Activated naive CD4-positive, alpha-beta T cell (primary cell): Measurements from ENCODE around the gene CGNL1.

Experiments used
- DNase-seq, 4 experiments: peaks; one replicate each; lab custom pipeline; 2025; lab: John Stamatoyannopoulos, UW

Gene CGNL1

GRCh38 chr15:57500979-57501576 lies 124.8 kb downstream of the CGNL1 start:
- no peak for DNase-seq

- DNase-seq: no peak
These were observed 125.8 kb downstream of the CGNL1 start for GRCh38 chr15:57502116-57502515.

- DNase-seq: no peak
These were observed 126.9 kb downstream of the CGNL1 start for GRCh38 chr15:57503051-57503702.

- DNase-seq: no peak
These were observed 127.8 kb downstream of the CGNL1 start for GRCh38 chr15:57503911-57504598.

- DNase-seq: no peak
These were observed 128.3 kb downstream of the CGNL1 start for GRCh38 chr15:57504599-57504940.

GRCh38 chr15:57505056-57505715 lies 128.9 kb downstream of the CGNL1 start:
- no peak for DNase-seq

GRCh38 chr15:57505949-57506391 lies 129.7 kb downstream of the CGNL1 start:
- DNase-seq: no peak

GRCh38 chr15:57506422-57506821 lies 130.1 kb downstream of the CGNL1 start:
- DNase-seq: no peak

GRCh38 chr15:57507111-57507510 lies 130.8 kb downstream of the CGNL1 start:
- no peak for DNase-seq

- no peak for DNase-seq
These were observed 132.8 kb downstream of the CGNL1 start for GRCh38 chr15:57509126-57509525.

GRCh38 chr15:57509965-57510364 lies 133.7 kb downstream of the CGNL1 start:
- DNase-seq: no peak

GRCh38 chr15:57510647-57511046 lies 134.3 kb downstream of the CGNL1 start:
- no peak for DNase-seq

GRCh38 chr15:57516327-57517029 lies 140.2 kb downstream of the CGNL1 start:
- DNase-seq: no peak

GRCh38 chr15:57517030-57517671 lies 140.8 kb downstream of the CGNL1 start:
- DNase-seq: no peak

- no peak for DNase-seq
These were observed 142.6 kb downstream of the CGNL1 start for GRCh38 chr15:57518779-57519405.

GRCh38 chr15:57519806-57520205 lies 143.5 kb downstream of the CGNL1 start:
- DNase-seq: no peak

- no peak for DNase-seq
These were observed 145.2 kb downstream of the CGNL1 start for GRCh38 chr15:57521503-57521902.

GRCh38 chr15:57522148-57522547 lies 145.8 kb downstream of the CGNL1 start:
- no peak for DNase-seq

GRCh38 chr15:57525581-57525980 lies 149.3 kb downstream of the CGNL1 start:
- DNase-seq: no peak

GRCh38 chr15:57526076-57526475 lies 149.8 kb downstream of the CGNL1 start:
- no peak for DNase-seq

- no peak for DNase-seq
These were observed 150.3 kb downstream of the CGNL1 start for GRCh38 chr15:57526615-57527014.
